CD8-positive, alpha-beta memory T cell (primary cell): ENCODE results near the gene FAM131A. TPM values are rescaled to one million over a fixed set of nuclear protein-coding genes. Genes with fewer than 3 reads are reported as not detected.

ENCODE experiments used
- CTCF ChIA-PET: fragments of 350-600 bp; sonication (Branson Sonifier 250); formaldehyde crosslinking; loops from one replicate; lab custom pipeline; 2021; ENCODE audit warnings: antibody characterized with exemption; lab: Charles Lee
- POLR2A ChIA-PET: fragments of 350-600 bp; sonication (Branson Sonifier 250); formaldehyde crosslinking; loops from one replicate; lab custom pipeline; 2021; ENCODE audit warnings: antibody characterized with exemption; lab: Charles Lee
- DNase-seq, 5 donors: peaks; one replicate each; pipeline versions ENCODE4 v3.0.0 to v3.0.0-alpha.2; 2020 to 2022; ENCODE audit warnings: mixed read lengths in 1 of 5
- H3K27ac ChIP-seq: one replicate; pipeline ENCODE4 v1.7.0; 2013; ENCODE audit warnings: low read depth, mild to moderate bottlenecking, low read length, moderate library complexity
- H3K27me3 ChIP-seq: 2 replicates; pipeline ENCODE4 v1.7.0; 2013; ENCODE audit warnings: low read length, mild to moderate bottlenecking; ENCODE audit not compliant: insufficient read depth, poor library complexity, severe bottlenecking
- H3K36me3 ChIP-seq: 2 replicates; pipeline ENCODE4 v1.7.0; 2013; ENCODE audit warnings: mild to moderate bottlenecking, low read length, moderate library complexity; ENCODE audit not compliant: insufficient read depth
- H3K4me1 ChIP-seq: 2 replicates; pipeline ENCODE4 v1.7.0; 2013; ENCODE audit warnings: mild to moderate bottlenecking, low read length, moderate library complexity; ENCODE audit not compliant: insufficient read depth
- H3K4me3 ChIP-seq: 2 replicates; pipeline ENCODE4 v1.7.0; 2013; ENCODE audit warnings: mild to moderate bottlenecking, low read length
- H3K9me3 ChIP-seq: 2 replicates; pipeline ENCODE4 v1.7.0; 2013; ENCODE audit warnings: mild to moderate bottlenecking, low read length
- H3K27ac Mint-ChIP-seq, 8 donors: one replicate each; pipeline ENCODE4 v1.8.0; 2020 to 2021; ENCODE audit warnings: mixed read lengths in 8 of 8, mild to moderate bottlenecking in 6 of 8, inconsistent platforms in 3 of 8, moderate library complexity in 3 of 8
- H3K27me3 Mint-ChIP-seq, 2 donors: one replicate each; pipeline ENCODE4 v1.8.0; 2020 to 2021; ENCODE audit warnings: mixed read lengths in 2 of 2, mild to moderate bottlenecking in 1 of 2, moderate library complexity in 1 of 2
- H3K36me3 Mint-ChIP-seq, 3 donors: one replicate each; pipeline ENCODE4 v1.8.0; 2020 to 2021; ENCODE audit warnings: mixed read lengths in 3 of 3, inconsistent platforms in 1 of 3, mild to moderate bottlenecking in 1 of 3
- H3K4me1 Mint-ChIP-seq, 3 donors: one replicate each; pipeline ENCODE4 v1.8.0; 2020 to 2021; ENCODE audit warnings: mixed read lengths in 3 of 3, inconsistent platforms in 1 of 3, mild to moderate bottlenecking in 1 of 3
- H3K4me3 Mint-ChIP-seq, 7 donors: one replicate each; pipeline ENCODE4 v1.8.0; 2020 to 2021; ENCODE audit warnings: mixed read lengths in 7 of 7, mild to moderate bottlenecking in 6 of 7, moderate library complexity in 4 of 7, inconsistent platforms in 2 of 7
- H3K9me3 Mint-ChIP-seq, 5 donors: one replicate each; pipeline ENCODE4 v1.8.0; 2020 to 2022; ENCODE audit warnings: mixed read lengths in 5 of 5, mild to moderate bottlenecking in 3 of 5, moderate library complexity in 2 of 5, inconsistent platforms in 1 of 5
- polyA plus RNA-seq: library from polyadenylated mRNA; unstranded; fragments of 300-500 nt; fragmentation: Illumina TruSeq; gene quantifications from one replicate; pipeline ENCODE4 v1.2.3, GENCODE V29; 2021
- total RNA-seq, 2 experiments: library from RNA; stranded (reverse); gene quantifications; one replicate each; pipeline ENCODE4 v1.2.3, GENCODE V29; 2021

Gene FAM131A
- total and polyA plus RNA-seq, 3 experiments from 2014 or later = 2.2 to 2.4 (median 2.2) TPM

DNA sequence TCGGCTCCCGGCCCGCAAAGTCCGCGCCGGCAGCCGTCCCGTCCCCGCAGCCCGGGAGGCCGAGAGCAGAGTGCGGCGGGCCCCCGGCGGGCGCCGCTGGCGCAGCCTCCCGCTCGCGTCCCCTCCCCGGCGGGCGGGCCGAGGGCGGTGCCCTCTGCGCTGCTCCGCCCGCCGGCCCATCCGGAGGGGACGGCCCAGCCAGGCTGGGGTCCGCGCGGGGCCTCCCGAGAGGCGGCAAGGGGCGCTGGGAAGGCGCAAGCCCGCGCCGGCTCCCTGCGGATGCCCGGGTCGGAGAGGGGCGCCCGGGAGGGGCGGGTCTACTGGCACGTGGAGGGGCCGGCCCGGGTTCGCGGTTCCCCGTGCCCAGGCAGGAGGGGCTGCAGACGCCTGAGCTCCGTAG lies 24.1 kb downstream of the FAM131A start, which contains the start of the genes CLCN2 and POLR2H:
Gene CLCN2, minus strand, starts transcription at position 74 of the 400 bp plus-strand sequence. CDS start 126 bp downstream, outside the sequence.
Gene POLR2H, plus strand, starts transcription at position 179 of the 400 bp plus-strand sequence. CDS start 1,783 bp downstream, outside the sequence.
- H3K9me3 Mint-ChIP-seq = peaks cover 0 to 2% (median 0%) of the 10 kb centered on the region in 5 donors
- DNase-seq = peak in 4 of 5 donors; percentile 35 to 67 (median 42)
- Histone ChIP-seq H3K27me3 (no peaks in the 10 kb centered on the region), H3K9me3 (no peaks in the 10 kb centered on the region), H3K4me3 (peak within 1 kb of the TSS; percentile 73), H3K27ac (peak within 1 kb of the TSS; percentile 88), H3K4me1 (peaks cover 23% of the 10 kb centered on the region), H3K36me3 (peaks cover 5% of the 10 kb centered on the region)
- CTCF ChIA-PET = interaction anchor here (1.2 to 3.5 kb wide), 5 partner anchors 8 to 179 kb away, joined by 3 to 18 read pairs (median 3); no protein-coding TSS in a partner anchor
- peaks cover 0 to 4% of the 10 kb centered on the region in 2 donors for H3K27me3 Mint-ChIP-seq
- H3K27ac Mint-ChIP-seq = peak within 1 kb of the TSS; percentile 81 to 97 (median 93)
- POLR2A ChIA-PET = no interaction called here
- H3K4me3 Mint-ChIP-seq = peak within 1 kb of the TSS; percentile 92 to 97 (median 97)
- peaks cover 0 to 21% (median 5%) of the 10 kb centered on the region in 3 donors for H3K36me3 Mint-ChIP-seq
- peaks cover 22 to 28% (median 27%) of the 10 kb centered on the region in 3 donors for H3K4me1 Mint-ChIP-seq

- peak; percentile 16 to 55 (median 29) for DNase-seq
- peaks cover 23% of the 10 kb centered on the region for H3K4me1 ChIP-seq
- ChIA-PET POLR2A (interaction anchor here (0.5 kb wide), 1 partner anchor 413 kb away, joined by 11 read pairs; no protein-coding TSS in a partner anchor), CTCF (interaction anchor here (1.2 to 3.5 kb wide), 6 partner anchors 9 to 179 kb away, joined by 3 to 18 read pairs (median 5); no protein-coding TSS in a partner anchor)
- Mint-ChIP-seq H3K9me3 (peaks cover 0 to 2% (median 0%) of the 10 kb centered on the region in 5 donors), H3K4me3 (peak overlapping the region; percentile 92 to 97 (median 97)), H3K27ac (peak overlapping the region; percentile 81 to 96 (median 93)), H3K36me3 (peaks cover 0 to 27% (median 11%) of the 10 kb centered on the region in 3 donors), H3K27me3 (peaks cover 0 to 4% of the 10 kb centered on the region in 2 donors), H3K4me1 (peaks cover 22 to 34% (median 31%) of the 10 kb centered on the region in 3 donors)
- no peaks in the 10 kb centered on the region for H3K27me3 ChIP-seq
- peak overlapping the region; percentile 88 for H3K27ac ChIP-seq
- H3K36me3 ChIP-seq = peaks cover 5% of the 10 kb centered on the region
- no peaks in the 10 kb centered on the region for H3K9me3 ChIP-seq
- H3K4me3 ChIP-seq = peak overlapping the region; percentile 73
These were observed 24.7 kb downstream of the FAM131A start for GRCh38 chr3:184361932-184362667.

- H3K9me3 ChIP-seq = no peaks in the 10 kb centered on the region
- ChIA-PET POLR2A (no interaction called here), CTCF (interaction anchor here (1.2 to 3.5 kb wide), 6 partner anchors 9 to 151 kb away, joined by 3 to 18 read pairs (median 6); partner anchors contain the start of gene CHRD)
- peaks cover 23% of the 10 kb centered on the region for H3K4me1 ChIP-seq
- peaks cover 0 to 2% (median 0%) of the 10 kb centered on the region in 5 donors for H3K9me3 Mint-ChIP-seq
- peak overlapping the region; percentile 95 to 98 (median 96) for H3K27ac Mint-ChIP-seq
- H3K4me3 ChIP-seq = peak overlapping the region; percentile 73
- H3K4me1 Mint-ChIP-seq = peaks cover 22 to 35% (median 31%) of the 10 kb centered on the region in 3 donors
- H3K27me3 Mint-ChIP-seq = peaks cover 0 to 4% of the 10 kb centered on the region in 2 donors
- peak overlapping the region; percentile 92 to 99 (median 97) for H3K4me3 Mint-ChIP-seq
- H3K27me3 ChIP-seq = no peaks in the 10 kb centered on the region
- peak overlapping the region; percentile 88 for H3K27ac ChIP-seq
- H3K36me3 ChIP-seq = peaks cover 5% of the 10 kb centered on the region
- peak; percentile 89 to 96 (median 93) for DNase-seq
- peaks cover 0 to 33% (median 14%) of the 10 kb centered on the region in 3 donors for H3K36me3 Mint-ChIP-seq
These were observed 25.5 kb downstream of the FAM131A start for GRCh38 chr3:184362668-184363546.

GRCh38 chr3:184366619-184367289 lies 29.4 kb downstream of the FAM131A start:
- H3K4me1 Mint-ChIP-seq = peaks cover 19 to 33% (median 30%) of the 10 kb centered on the region in 3 donors

DNA sequence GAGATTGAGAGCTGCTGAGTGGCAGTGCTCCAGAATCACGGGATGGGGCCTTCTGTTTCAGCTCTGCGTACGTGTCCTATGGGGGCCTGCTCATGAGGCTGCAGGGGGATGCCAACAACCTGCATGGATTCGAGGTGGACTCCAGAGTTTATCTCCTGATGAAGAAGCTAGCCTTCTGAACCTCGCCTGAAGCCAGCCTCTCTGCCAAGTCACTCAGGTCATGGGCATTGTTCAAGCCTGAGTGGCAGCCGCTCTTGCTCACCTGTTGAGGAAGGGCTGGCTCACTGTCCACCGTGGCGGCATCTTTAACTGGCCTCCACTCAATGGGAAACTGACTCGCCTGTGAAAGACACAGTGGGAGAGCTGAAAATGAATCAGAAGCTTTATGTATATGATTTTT lies 30.7 kb downstream of the FAM131A start:
- H3K27me3 ChIP-seq = no peaks in the 10 kb centered on the region
- ChIA-PET CTCF (interaction anchor here (1.4 to 1.8 kb wide), 2 partner anchors 13 to 14 kb away, joined by 4 to 6 read pairs; no protein-coding TSS in a partner anchor), POLR2A (no interaction called here)
- peaks cover 0 to 2% of the 10 kb centered on the region in 2 donors for H3K27me3 Mint-ChIP-seq
- H3K27ac Mint-ChIP-seq = peak overlapping the region in 1 of 8 donors; percentile 39
- no peak overlapping the region for H3K4me3 Mint-ChIP-seq
- H3K27ac ChIP-seq = no peak overlapping the region
- H3K36me3 ChIP-seq = peaks cover 10% of the 10 kb centered on the region
- peaks cover 0 to 2% (median 0%) of the 10 kb centered on the region in 5 donors for H3K9me3 Mint-ChIP-seq
- no peak for DNase-seq
- peaks cover 0 to 47% (median 17%) of the 10 kb centered on the region in 3 donors for H3K36me3 Mint-ChIP-seq
- H3K4me3 ChIP-seq = no peak overlapping the region
- no peaks in the 10 kb centered on the region for H3K9me3 ChIP-seq
- H3K4me1 ChIP-seq = peaks cover 14% of the 10 kb centered on the region
- H3K4me1 Mint-ChIP-seq = peaks cover 17 to 33% (median 29%) of the 10 kb centered on the region in 3 donors

More at GRCh38 chr3:184366619-184367289, 29.4 kb downstream of the FAM131A start:
- no peak overlapping the region for H3K4me3 ChIP-seq
- no peaks in the 10 kb centered on the region for H3K27me3 ChIP-seq
- peaks cover 0 to 53% (median 17%) of the 10 kb centered on the region in 3 donors for H3K36me3 Mint-ChIP-seq
- no peaks in the 10 kb centered on the region for H3K9me3 ChIP-seq
- H3K36me3 ChIP-seq = peaks cover 10% of the 10 kb centered on the region
- H3K4me3 Mint-ChIP-seq = no peak overlapping the region
- DNase-seq = no peak
- H3K27ac ChIP-seq = no peak overlapping the region
- ChIA-PET POLR2A (interaction anchor here (0.6 to 0.7 kb wide), 2 partner anchors 44 to 206 kb away, joined by 3 to 8 read pairs; no protein-coding TSS in a partner anchor), CTCF (no interaction called here)
- peak overlapping the region in 1 of 8 donors; percentile 7 for H3K27ac Mint-ChIP-seq
- peaks cover 0 to 2% (median 0%) of the 10 kb centered on the region in 5 donors for H3K9me3 Mint-ChIP-seq
- peaks cover 14% of the 10 kb centered on the region for H3K4me1 ChIP-seq
- H3K27me3 Mint-ChIP-seq = peaks cover 0 to 4% of the 10 kb centered on the region in 2 donors

GRCh38 chr3:184368586-184369183 lies 31.3 kb downstream of the FAM131A start:
- Mint-ChIP-seq H3K4me3 (no peak overlapping the region), H3K27ac (peak overlapping the region in 4 of 8 donors; percentile 1 to 50 (median 14)), H3K9me3 (no peaks in the 10 kb centered on the region), H3K36me3 (peaks cover 0 to 42% (median 17%) of the 10 kb centered on the region in 3 donors), H3K4me1 (peaks cover 13 to 28% (median 25%) of the 10 kb centered on the region in 3 donors), H3K27me3 (no peaks in the 10 kb centered on the region)
- POLR2A ChIA-PET = no interaction called here
- no peaks in the 10 kb centered on the region for H3K9me3 ChIP-seq
- no peak overlapping the region for H3K4me3 ChIP-seq
- peaks cover 10% of the 10 kb centered on the region for H3K36me3 ChIP-seq
- H3K27me3 ChIP-seq = no peaks in the 10 kb centered on the region
- CTCF ChIA-PET = interaction anchor here (1.2 to 1.8 kb wide), 3 partner anchors 14 to 15 kb away, joined by 3 to 6 read pairs (median 4); no protein-coding TSS in a partner anchor
- H3K4me1 ChIP-seq = peaks cover 14% of the 10 kb centered on the region
- DNase-seq = no peak
- H3K27ac ChIP-seq = no peak overlapping the region
